ENCODE results near the gene MBD3L1. TPM values are rescaled to one million over a fixed set of nuclear protein-coding genes. Genes with fewer than 3 reads are reported as not detected.

Gene MBD3L1
- total and polyA plus RNA-seq, 9 of the 15 experiments (the other 6 are each of a cell fraction or from before 2014, with no cell fraction given): not detected

- peak; percentile 42 for TF ChIP-seq PRPF4 (IDR thresholded peaks at IDR 0.05; ENCODE audit: insufficient read depth, low read depth, low read length, poor library complexity, severe bottlenecking)
- TF ChIP-seq ZNF165 (CRISPR knock-in tag; IDR thresholded peaks at IDR 0.05; ENCODE audit: borderline replicate concordance): no peak
- TF ChIP-seq FOXA3 (CRISPR knock-in tag; conservative IDR thresholded peaks at IDR 0.05 in 1 of 2, IDR thresholded peaks at IDR 0.05 in 1 of 2): 0 out of 4 replicates have a peak, but pooled peaks of 1 of the 2 experiments have one; percentile 42
- no peak for TF ChIP-seq ATF3 (IDR thresholded peaks at IDR 0.05)
- 0 out of 2 replicates have a peak, but pooled peaks have one; percentile 35 for TF ChIP-seq ATF3 (CRISPR knock-in tag; conservative IDR thresholded peaks at IDR 0.05)
- peak; percentile 98 for TF ChIP-seq EP400 (IDR thresholded peaks at IDR 0.05)
- no peak for TF ChIP-seq CC2D1A (IDR thresholded peaks at IDR 0.05)
- peak; percentile 67; the same call in 1 of the 2 replicates for TF ChIP-seq ZBTB7A (IDR thresholded peaks at IDR 0.05; ENCODE audit: borderline replicate concordance, control insufficient read depth, low read depth, low read length)
- no peak for TF ChIP-seq ZNF282 (CRISPR knock-in tag; IDR thresholded peaks at IDR 0.05)
- no peak for TF ChIP-seq RFX5 (IDR thresholded peaks at IDR 0.05; ENCODE audit: low read depth, low read length)
- TF ChIP-seq, protein P1, sequence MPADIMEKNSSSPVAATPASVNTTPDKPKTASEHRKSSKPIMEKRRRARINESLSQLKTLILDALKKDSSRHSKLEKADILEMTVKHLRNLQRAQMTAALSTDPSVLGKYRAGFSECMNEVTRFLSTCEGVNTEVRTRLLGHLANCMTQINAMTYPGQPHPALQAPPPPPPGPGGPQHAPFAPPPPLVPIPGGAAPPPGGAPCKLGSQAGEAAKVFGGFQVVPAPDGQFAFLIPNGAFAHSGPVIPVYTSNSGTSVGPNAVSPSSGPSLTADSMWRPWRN (IDR thresholded peaks at IDR 0.05; ENCODE audit: low read depth): no peak
- no peak for TF ChIP-seq LCOR (CRISPR knock-in tag; IDR thresholded peaks at IDR 0.05)
- TF ChIP-seq TCF3 (CRISPR knock-in tag; IDR thresholded peaks at IDR 0.05): no peak
- no peak for TF ChIP-seq CAMTA2 (CRISPR knock-in tag; conservative IDR thresholded peaks at IDR 0.05)
- TF ChIP-seq MYNN (IDR thresholded peaks at IDR 0.05): peak; percentile 18; the same call in 1 of the 2 replicates
- TF ChIP-seq MYNN (CRISPR knock-in tag; IDR thresholded peaks at IDR 0.05): no peak
- TF ChIP-seq NFE2L1 (tag; IDR thresholded peaks at IDR 0.05; ENCODE audit: borderline replicate concordance, low read depth): no peak
- no peak for TF ChIP-seq CHD2 (IDR thresholded peaks at IDR 0.05; ENCODE audit: low read depth, low read length)
- no peak for TF ChIP-seq GTF2A2 (tag; IDR thresholded peaks at IDR 0.05)
- TF ChIP-seq MEIS2 (IDR thresholded peaks at IDR 0.05; ENCODE audit: partially characterized antibody): peak; percentile 47
- TF ChIP-seq STAT5A (IDR thresholded peaks at IDR 0.05; ENCODE audit: borderline replicate concordance, low read length): no peak
- TF ChIP-seq ZNF76 (CRISPR knock-in tag; IDR thresholded peaks at IDR 0.05; ENCODE audit: borderline replicate concordance): no peak
Observed at GRCh38 chr19:8832132-8833021, at the start of gene MBD3L1, which contains the start of gene ZNF558 (continued).
